HL-60 (cell line): Measurements from ENCODE around the gene DCTN2.

Source experiments
- DNase-seq, 2 experiments: peaks; one replicate each; pipeline ENCODE4 v3.0.0-alpha.2; 2010 to 2020; ENCODE audit warnings: low read depth in 1 of 2, low spot score in 1 of 2
- H3K27ac ChIP-seq: fragments of 250-450 bp; sonication (Bioruptor Pico); replicated peaks from 2 replicates; pipeline ENCODE4 v1.5.1; 2020; ENCODE audit warnings: mild to moderate bottlenecking, moderate library complexity
- H3K27me3 ChIP-seq: fragments of 250-450 bp; sonication (Bioruptor Pico); 2 replicates; pipeline ENCODE4 v1.5.1; 2021; ENCODE audit warnings: mild to moderate bottlenecking, moderate library complexity; ENCODE audit not compliant: insufficient read depth, poor library complexity, severe bottlenecking
- H3K4me3 ChIP-seq: replicated peaks from 2 replicates; pipeline ENCODE4 v1.5.1; 2011; ENCODE audit warnings: mild to moderate bottlenecking, control low read depth, low read length; ENCODE audit not compliant: insufficient read depth
- GABPA ChIP-seq: IDR thresholded peaks from 2 replicates; pipeline ENCODE4 v1.6.1; 2012; ENCODE audit warnings: low read depth
- POLR2AphosphoS5 ChIP-seq: IDR thresholded peaks from 2 replicates; pipeline ENCODE4 v1.6.1; 2012; ENCODE audit warnings: low read depth
- SPI1 ChIP-seq: IDR thresholded peaks from 2 replicates; pipeline ENCODE4 v1.6.1; 2012; ENCODE audit warnings: low read depth, mild to moderate bottlenecking, borderline replicate concordance
- TF ChIP-seq, protein P1 (sequence below): IDR thresholded peaks from 2 replicates; pipeline ENCODE4 v1.6.1; 2012; ENCODE audit warnings: low read depth; ENCODE audit not compliant: insufficient replicate concordance
- TF ChIP-seq, protein P2 (sequence below): IDR thresholded peaks from one replicate; pipeline ENCODE4 v1.5.1; 2011; ENCODE audit warnings: low read length, control low read depth, inconsistent platforms; ENCODE audit not compliant: insufficient read depth

DCTN2 gene

DNA sequence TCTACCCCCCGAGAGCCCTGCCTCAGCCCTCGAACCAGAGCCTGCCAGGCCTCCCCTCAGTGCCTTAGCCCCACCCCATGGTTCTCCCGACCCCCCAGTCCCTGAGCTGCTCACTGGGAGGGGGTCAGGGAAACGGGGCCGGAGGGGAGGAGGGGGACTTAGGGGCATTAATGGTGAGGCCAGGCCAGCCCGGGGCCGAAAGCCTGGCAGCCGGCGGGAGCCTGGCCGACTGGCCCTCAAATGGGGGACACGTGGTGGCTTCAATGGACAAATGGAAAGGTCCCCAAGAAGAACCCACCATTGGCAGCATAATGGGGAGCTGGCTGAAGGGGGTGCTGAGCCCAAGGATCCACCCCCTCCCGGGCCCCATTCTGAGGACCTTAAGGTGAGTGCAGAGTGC, 18.8 kb downstream of the DCTN2 start:
- Histone ChIP-seq H3K4me3 (no peak overlapping the region), H3K27me3 (no peaks in the 10 kb centered on the region), H3K27ac (no peak overlapping the region)
- no peak for DNase-seq
- TF ChIP-seq, protein P1, sequence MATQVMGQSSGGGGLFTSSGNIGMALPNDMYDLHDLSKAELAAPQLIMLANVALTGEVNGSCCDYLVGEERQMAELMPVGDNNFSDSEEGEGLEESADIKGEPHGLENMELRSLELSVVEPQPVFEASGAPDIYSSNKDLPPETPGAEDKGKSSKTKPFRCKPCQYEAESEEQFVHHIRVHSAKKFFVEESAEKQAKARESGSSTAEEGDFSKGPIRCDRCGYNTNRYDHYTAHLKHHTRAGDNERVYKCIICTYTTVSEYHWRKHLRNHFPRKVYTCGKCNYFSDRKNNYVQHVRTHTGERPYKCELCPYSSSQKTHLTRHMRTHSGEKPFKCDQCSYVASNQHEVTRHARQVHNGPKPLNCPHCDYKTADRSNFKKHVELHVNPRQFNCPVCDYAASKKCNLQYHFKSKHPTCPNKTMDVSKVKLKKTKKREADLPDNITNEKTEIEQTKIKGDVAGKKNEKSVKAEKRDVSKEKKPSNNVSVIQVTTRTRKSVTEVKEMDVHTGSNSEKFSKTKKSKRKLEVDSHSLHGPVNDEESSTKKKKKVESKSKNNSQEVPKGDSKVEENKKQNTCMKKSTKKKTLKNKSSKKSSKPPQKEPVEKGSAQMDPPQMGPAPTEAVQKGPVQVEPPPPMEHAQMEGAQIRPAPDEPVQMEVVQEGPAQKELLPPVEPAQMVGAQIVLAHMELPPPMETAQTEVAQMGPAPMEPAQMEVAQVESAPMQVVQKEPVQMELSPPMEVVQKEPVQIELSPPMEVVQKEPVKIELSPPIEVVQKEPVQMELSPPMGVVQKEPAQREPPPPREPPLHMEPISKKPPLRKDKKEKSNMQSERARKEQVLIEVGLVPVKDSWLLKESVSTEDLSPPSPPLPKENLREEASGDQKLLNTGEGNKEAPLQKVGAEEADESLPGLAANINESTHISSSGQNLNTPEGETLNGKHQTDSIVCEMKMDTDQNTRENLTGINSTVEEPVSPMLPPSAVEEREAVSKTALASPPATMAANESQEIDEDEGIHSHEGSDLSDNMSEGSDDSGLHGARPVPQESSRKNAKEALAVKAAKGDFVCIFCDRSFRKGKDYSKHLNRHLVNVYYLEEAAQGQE, result no peak
- TF ChIP-seq GABPA (no peak), SPI1 (no peak), POLR2AphosphoS5 (no peak)
- TF ChIP-seq, protein P2, sequence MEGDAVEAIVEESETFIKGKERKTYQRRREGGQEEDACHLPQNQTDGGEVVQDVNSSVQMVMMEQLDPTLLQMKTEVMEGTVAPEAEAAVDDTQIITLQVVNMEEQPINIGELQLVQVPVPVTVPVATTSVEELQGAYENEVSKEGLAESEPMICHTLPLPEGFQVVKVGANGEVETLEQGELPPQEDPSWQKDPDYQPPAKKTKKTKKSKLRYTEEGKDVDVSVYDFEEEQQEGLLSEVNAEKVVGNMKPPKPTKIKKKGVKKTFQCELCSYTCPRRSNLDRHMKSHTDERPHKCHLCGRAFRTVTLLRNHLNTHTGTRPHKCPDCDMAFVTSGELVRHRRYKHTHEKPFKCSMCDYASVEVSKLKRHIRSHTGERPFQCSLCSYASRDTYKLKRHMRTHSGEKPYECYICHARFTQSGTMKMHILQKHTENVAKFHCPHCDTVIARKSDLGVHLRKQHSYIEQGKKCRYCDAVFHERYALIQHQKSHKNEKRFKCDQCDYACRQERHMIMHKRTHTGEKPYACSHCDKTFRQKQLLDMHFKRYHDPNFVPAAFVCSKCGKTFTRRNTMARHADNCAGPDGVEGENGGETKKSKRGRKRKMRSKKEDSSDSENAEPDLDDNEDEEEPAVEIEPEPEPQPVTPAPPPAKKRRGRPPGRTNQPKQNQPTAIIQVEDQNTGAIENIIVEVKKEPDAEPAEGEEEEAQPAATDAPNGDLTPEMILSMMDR, result no peak

GRCh38 chr12:57527184-57527583, 19.8 kb downstream of the DCTN2 start:
- Histone ChIP-seq H3K27ac (no peak overlapping the region), H3K27me3 (no peaks in the 10 kb centered on the region), H3K4me3 (no peak overlapping the region)
- TF ChIP-seq, protein P1, result no peak
- no peak for TF ChIP-seq SPI1
- DNase-seq, result no peak

DNA sequence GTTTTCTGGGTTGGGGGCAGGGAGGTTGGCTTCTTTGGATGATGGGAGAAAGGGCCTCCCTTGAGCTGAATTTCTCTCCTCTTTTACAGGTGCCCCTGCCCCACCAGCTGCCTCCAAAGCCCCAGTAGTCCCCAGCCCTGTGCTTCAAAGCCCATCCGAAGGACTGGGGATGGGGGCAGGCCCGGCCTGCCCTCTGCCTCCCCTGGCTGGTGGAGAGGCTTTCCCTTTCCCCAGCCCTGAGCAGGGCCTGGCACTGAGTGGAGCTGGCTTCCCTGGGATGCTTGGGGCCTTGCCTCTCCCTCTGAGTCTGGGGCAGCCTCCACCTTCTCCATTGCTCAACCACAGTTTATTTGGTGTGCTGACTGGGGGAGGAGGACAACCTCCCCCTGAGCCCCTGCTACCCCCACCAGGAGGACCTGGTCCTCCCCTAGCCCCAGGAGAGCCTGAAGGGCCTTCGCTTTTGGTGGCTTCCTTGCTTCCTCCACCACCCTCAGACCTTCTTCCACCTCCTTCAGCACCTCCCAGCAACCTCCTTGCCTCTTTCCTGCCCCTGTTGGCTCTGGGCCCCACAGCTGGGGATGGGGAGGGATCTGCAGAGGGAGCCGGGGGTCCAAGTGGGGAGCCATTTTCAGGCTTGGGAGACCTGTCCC, 20.4 kb downstream of the DCTN2 start:
- DNase-seq, result no peak
- Histone ChIP-seq H3K4me3 (no peak overlapping the region), H3K27ac (no peak overlapping the region), H3K27me3 (no peaks in the 10 kb centered on the region)
- no peak for TF ChIP-seq POLR2AphosphoS5

GRCh38 chr12:57525615-57526383, 21.2 kb downstream of the DCTN2 start:
- H3K27me3 ChIP-seq, result no peaks in the 10 kb centered on the region
- TF ChIP-seq, protein P1, result no peak
- TF ChIP-seq POLR2AphosphoS5, result no peak
- TF ChIP-seq, protein P2, result no peak
- TF ChIP-seq SPI1, result no peak
- TF ChIP-seq GABPA, result no peak
- DNase-seq, result no peak
- H3K27ac ChIP-seq, result no peak overlapping the region
- no peak overlapping the region for H3K4me3 ChIP-seq
